HG02943 (cell line): Measurements from ENCODE around the gene LINGO1.

Experiments
- ATAC-seq: cut with Tn5 transposase; IDR thresholded peaks from one replicate; pipeline ENCODE4 v1.9.1; 2021; ENCODE audit warnings: mild to moderate bottlenecking, low read depth, moderate library complexity; ENCODE audit not compliant: unreplicated experiment

Gene LINGO1

GRCh38 chr15:77574521-77575202 lies 58.0 kb downstream of the LINGO1 start:
- ATAC-seq: no peak

- no peak for ATAC-seq
Measured at GRCh38 chr15:77573802-77574201, 58.9 kb downstream of the LINGO1 start.

- no peak for ATAC-seq
Measured at GRCh38 chr15:77572186-77572585, 60.5 kb downstream of the LINGO1 start.

GRCh38 chr15:77571741-77572140 lies 61.0 kb downstream of the LINGO1 start:
- no peak for ATAC-seq

GRCh38 chr15:77571181-77571580 lies 61.5 kb downstream of the LINGO1 start:
- no peak for ATAC-seq

GRCh38 chr15:77569729-77570125 lies 63.0 kb downstream of the LINGO1 start:
- no peak for ATAC-seq

- ATAC-seq: no peak
Measured at GRCh38 chr15:77568973-77569728, 63.6 kb downstream of the LINGO1 start.

- ATAC-seq: no peak
Measured at GRCh38 chr15:77568014-77568972, 64.4 kb downstream of the LINGO1 start.

GRCh38 chr15:77567202-77567601 lies 65.5 kb downstream of the LINGO1 start:
- no peak for ATAC-seq

GRCh38 chr15:77566092-77566491 lies 66.6 kb downstream of the LINGO1 start:
- no peak for ATAC-seq

GRCh38 chr15:77565378-77565915 lies 67.3 kb downstream of the LINGO1 start:
- no peak for ATAC-seq

GRCh38 chr15:77564938-77565337 lies 67.8 kb downstream of the LINGO1 start:
- no peak for ATAC-seq

GRCh38 chr15:77564341-77564740 lies 68.4 kb downstream of the LINGO1 start:
- ATAC-seq: no peak

GRCh38 chr15:77563623-77564156 lies 69.0 kb downstream of the LINGO1 start:
- no peak for ATAC-seq
